Eye (tissue), 1 donor: ENCODE data around the gene BBOX1.
"Not testable (repeated sequence)": the region's sequence is repeated elsewhere in the genome, so short reads cannot be mapped to it uniquely, and the experiment has no call there.

Source experiments
- DNase-seq: peaks from one replicate; pipeline ENCODE4 v3.0.0-alpha.2; 2015

Gene BBOX1

GRCh38 chr11:27138716-27139115, 98.1 kb downstream of the BBOX1 start:
- DNase-seq, result no peak

- no peak for DNase-seq
Observed at GRCh38 chr11:27139742-27140367, 99.2 kb downstream of the BBOX1 start.

GRCh38 chr11:27141576-27141975, 101.0 kb downstream of the BBOX1 start:
- DNase-seq, result no peak

GRCh38 chr11:27147916-27148315, 107.3 kb downstream of the BBOX1 start:
- no peak for DNase-seq

- DNase-seq, result no peak
Observed at GRCh38 chr11:27148506-27148905, 107.9 kb downstream of the BBOX1 start.

GRCh38 chr11:27150098-27150497, 109.5 kb downstream of the BBOX1 start:
- no peak for DNase-seq

GRCh38 chr11:27153136-27153535, 112.5 kb downstream of the BBOX1 start:
- DNase-seq, result no peak

- DNase-seq, result peak; percentile 88
Observed at GRCh38 chr11:27158456-27159334, 118.1 kb downstream of the BBOX1 start.

- DNase-seq, result no peak
Observed at GRCh38 chr11:27159335-27159679, 118.7 kb downstream of the BBOX1 start.

GRCh38 chr11:27161071-27161470, 120.5 kb downstream of the BBOX1 start:
- DNase-seq, result no peak

GRCh38 chr11:27162237-27162636, 121.6 kb downstream of the BBOX1 start:
- no peak for DNase-seq

- no peak for DNase-seq
Observed at GRCh38 chr11:27166130-27166529, 125.5 kb downstream of the BBOX1 start.

- no peak for DNase-seq
Observed at GRCh38 chr11:27171376-27171958, 130.9 kb downstream of the BBOX1 start.

- DNase-seq, result no peak
Observed at GRCh38 chr11:27173545-27173944, 132.9 kb downstream of the BBOX1 start.

GRCh38 chr11:27174021-27174420, 133.4 kb downstream of the BBOX1 start:
- DNase-seq, result no peak

- no peak for DNase-seq
Observed at GRCh38 chr11:27174672-27175210, 134.1 kb downstream of the BBOX1 start.

- not testable (repeated sequence) for DNase-seq
Observed at GRCh38 chr11:27175562-27175961, 134.9 kb downstream of the BBOX1 start.
